Activated CD4-positive, CD25-positive, alpha-beta regulatory T cell treated with anti-CD3 and anti-CD28 coated beads, Interleukin-2, amount 50 U/mL, for 16 hours (primary cell): Measurements from ENCODE around the gene TIMM23B.
"Not testable (repeated sequence)": the region's sequence is repeated elsewhere in the genome, so short reads cannot be mapped to it uniquely, and the experiment has no call there.

Experiments
- DNase-seq: peaks from one replicate; pipeline ENCODE4 v3.0.0-alpha.2; 2020; ENCODE audit warnings: low read depth, low spot score

The TIMM23B gene

GRCh38 chr10:49977756-49978155 is 35.9 kb downstream of the TIMM23B start:
- DNase-seq, result not testable (repeated sequence)

GRCh38 chr10:49987207-49987606 is 45.4 kb downstream of the TIMM23B start:
- DNase-seq, result not testable (repeated sequence)

- not testable (repeated sequence) for DNase-seq
Measured at GRCh38 chr10:49988376-49988775, 46.5 kb downstream of the TIMM23B start, which contains the start of gene AGAP6. TSS of gene AGAP6 (plus strand) at chr10:49988406. CDS start at chr10:49988716, 310 bp downstream.

GRCh38 chr10:49995321-49995720 is 53.5 kb downstream of the TIMM23B start:
- DNase-seq, result not testable (repeated sequence)

GRCh38 chr10:50014024-50014423 is 72.2 kb downstream of the TIMM23B start:
- DNase-seq, result not testable (repeated sequence)

- not testable (repeated sequence) for DNase-seq
Measured at GRCh38 chr10:50015596-50016220, 73.9 kb downstream of the TIMM23B start.

GRCh38 chr10:50016926-50017325 is 75.1 kb downstream of the TIMM23B start:
- DNase-seq, result not testable (repeated sequence)

GRCh38 chr10:50017646-50018045 is 75.8 kb downstream of the TIMM23B start:
- not testable (repeated sequence) for DNase-seq

GRCh38 chr10:50019279-50019678 is 77.4 kb downstream of the TIMM23B start:
- DNase-seq, result not testable (repeated sequence)

- not testable (repeated sequence) for DNase-seq
Measured at GRCh38 chr10:50020451-50021024, 78.7 kb downstream of the TIMM23B start.

- no peak for DNase-seq
Measured at GRCh38 chr10:50021646-50022045, 79.8 kb downstream of the TIMM23B start.
